OCI-LY3 (cell line): ENCODE results near the gene CLPSL2.

ENCODE experiments used
- H2AFZ ChIP-seq: fragments of 200-600, 300-600 bp; shearing (Covaris generic); 2 replicates; pipeline ENCODE4 v1.6.0; 2014; ENCODE audit warnings: antibody characterized with exemption, low read depth, low read length
- H3K27ac ChIP-seq: fragments of 200-600, 300-600 bp; sonication (generic); 2 replicates; pipeline ENCODE4 v1.5.1; 2014; ENCODE audit warnings: mild to moderate bottlenecking, low read length, moderate library complexity, mixed read lengths
- H3K27me3 ChIP-seq: fragments of 200-600, 300-600 bp; sonication (generic); 2 replicates; pipeline ENCODE4 v1.6.1; 2014; ENCODE audit warnings: low read depth, low read length, mixed read lengths
- H3K36me3 ChIP-seq: fragments of 200-600, 300-600 bp; sonication (generic); replicated peaks from 2 replicates; pipeline ENCODE3; 2014; ENCODE audit warnings: low read depth, low read length, mixed read lengths
- H3K4me1 ChIP-seq: fragments of 300-600, 200-600 bp; sonication (generic); 2 replicates; pipeline ENCODE4 v1.6.1; 2014; ENCODE audit warnings: low read length, mixed read lengths
- H3K4me2 ChIP-seq: fragments of 200-600, 300-600 bp; sonication (generic); 2 replicates; pipeline ENCODE4 v1.6.1; 2014; ENCODE audit warnings: low read length, mixed read lengths
- H3K4me3 ChIP-seq: fragments of 300-600, 200-600 bp; sonication (generic); 2 replicates; pipeline ENCODE4 v1.5.1; 2014; ENCODE audit warnings: antibody characterized with exemption, mild to moderate bottlenecking, low read length, moderate library complexity
- H3K79me2 ChIP-seq: fragments of 300-600, 200-600 bp; shearing (Covaris generic); 2 replicates; pipeline ENCODE4 v1.6.1; 2014; ENCODE audit warnings: mild to moderate bottlenecking, low read length, mixed read lengths
- H3K9ac ChIP-seq: fragments of 300-600, 200-600 bp; shearing (Covaris generic); 2 replicates; pipeline ENCODE4 v1.6.0; 2014; ENCODE audit warnings: mild to moderate bottlenecking, low read length, moderate library complexity
- H3K9me3 ChIP-seq: fragments of 200-600, 300-600 bp; shearing (Covaris generic); 2 replicates; pipeline ENCODE4 v1.6.1; 2014; ENCODE audit warnings: low read length, mixed read lengths; ENCODE audit not compliant: insufficient read depth
- H4K20me1 ChIP-seq: fragments of 200-600, 300-600 bp; sonication (generic); 2 replicates; pipeline ENCODE4 v1.6.1; 2016; ENCODE audit warnings: low read length, mixed read lengths; ENCODE audit not compliant: insufficient read depth
- EZH2phosphoT487 ChIP-seq: fragments of 200-600 bp; shearing (Covaris generic); IDR thresholded peaks from 2 replicates; pipeline ENCODE4 v1.6.1; 2018; ENCODE audit warnings: antibody characterized with exemption, mixed run types, low read depth
- TF ChIP-seq, protein P1 (sequence below): fragments of 200-600, 300-600 bp; sonication (generic); IDR thresholded peaks from 2 replicates; pipeline ENCODE4 v1.5.1; 2014; ENCODE audit warnings: antibody characterized with exemption, low read length, low read depth

The CLPSL2 gene

GRCh38 chr6:35809809-35810208 is 33.4 kb downstream of the CLPSL2 start:
- Histone ChIP-seq H3K4me2 (no peak overlapping the region), H3K27me3 (0 out of 2 replicates have a peak, but pooled peaks cover 2% of the 10 kb centered on the region)

GRCh38 chr6:35810971-35811698 is 34.7 kb downstream of the CLPSL2 start:
- Histone ChIP-seq H3K36me3 (no peaks in the 10 kb centered on the region), H3K4me1 (peaks cover 5% of the 10 kb centered on the region; the same call in 1 of the 2 replicates), H3K9me3 (no peaks in the 10 kb centered on the region), H3K79me2 (no peaks in the 10 kb centered on the region), H2AFZ (peak overlapping the region; percentile 90), H4K20me1 (no peaks in the 10 kb centered on the region), H3K27ac (no peak overlapping the region), H3K4me3 (no peak overlapping the region), H3K4me2 (peak overlapping the region; percentile 30; the same call in 1 of the 2 replicates), H3K9ac (no peak overlapping the region), H3K27me3 (0 out of 2 replicates have a peak, but pooled peaks cover 2% of the 10 kb centered on the region)
- no peak for TF ChIP-seq EZH2phosphoT487
- TF ChIP-seq, protein P1, sequence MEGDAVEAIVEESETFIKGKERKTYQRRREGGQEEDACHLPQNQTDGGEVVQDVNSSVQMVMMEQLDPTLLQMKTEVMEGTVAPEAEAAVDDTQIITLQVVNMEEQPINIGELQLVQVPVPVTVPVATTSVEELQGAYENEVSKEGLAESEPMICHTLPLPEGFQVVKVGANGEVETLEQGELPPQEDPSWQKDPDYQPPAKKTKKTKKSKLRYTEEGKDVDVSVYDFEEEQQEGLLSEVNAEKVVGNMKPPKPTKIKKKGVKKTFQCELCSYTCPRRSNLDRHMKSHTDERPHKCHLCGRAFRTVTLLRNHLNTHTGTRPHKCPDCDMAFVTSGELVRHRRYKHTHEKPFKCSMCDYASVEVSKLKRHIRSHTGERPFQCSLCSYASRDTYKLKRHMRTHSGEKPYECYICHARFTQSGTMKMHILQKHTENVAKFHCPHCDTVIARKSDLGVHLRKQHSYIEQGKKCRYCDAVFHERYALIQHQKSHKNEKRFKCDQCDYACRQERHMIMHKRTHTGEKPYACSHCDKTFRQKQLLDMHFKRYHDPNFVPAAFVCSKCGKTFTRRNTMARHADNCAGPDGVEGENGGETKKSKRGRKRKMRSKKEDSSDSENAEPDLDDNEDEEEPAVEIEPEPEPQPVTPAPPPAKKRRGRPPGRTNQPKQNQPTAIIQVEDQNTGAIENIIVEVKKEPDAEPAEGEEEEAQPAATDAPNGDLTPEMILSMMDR: no peak

More at GRCh38 chr6:35809809-35810208, 33.4 kb downstream of the CLPSL2 start:
- Histone ChIP-seq H3K36me3 (no peaks in the 10 kb centered on the region), H4K20me1 (no peaks in the 10 kb centered on the region), H3K9ac (no peak overlapping the region), H3K27ac (no peak overlapping the region), H3K4me3 (no peak overlapping the region), H3K4me1 (peaks cover 5% of the 10 kb centered on the region; the same call in 1 of the 2 replicates), H3K79me2 (no peaks in the 10 kb centered on the region), H2AFZ (no peak overlapping the region), H3K9me3 (no peaks in the 10 kb centered on the region)
- TF ChIP-seq, protein P1: no peak
- no peak for TF ChIP-seq EZH2phosphoT487

DNA sequence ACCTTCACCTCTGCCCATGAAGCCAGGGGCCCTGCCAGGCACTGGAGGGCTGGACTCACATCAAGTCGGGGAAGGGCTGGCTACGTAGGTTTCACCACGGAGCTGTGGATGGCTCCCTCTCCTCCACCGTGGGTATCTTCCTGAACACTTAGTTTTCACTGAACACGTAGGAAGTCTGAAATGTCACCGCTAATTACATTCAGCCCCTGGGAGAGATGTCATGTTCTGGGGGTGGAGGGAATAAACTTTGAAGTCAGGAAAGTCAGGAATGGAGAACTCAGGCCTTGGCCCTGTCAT is 35.2 kb downstream of the CLPSL2 start:
- no peak for TF ChIP-seq EZH2phosphoT487
- TF ChIP-seq, protein P1: no peak
- peaks cover 5% of the 10 kb centered on the region; the same call in 1 of the 2 replicates for H3K4me1 ChIP-seq
- H3K36me3 ChIP-seq: no peaks in the 10 kb centered on the region
- H3K27ac ChIP-seq: no peak overlapping the region
- no peak overlapping the region for H3K4me3 ChIP-seq
- no peaks in the 10 kb centered on the region for H3K27me3 ChIP-seq
- no peak overlapping the region for H3K4me2 ChIP-seq
- 0 out of 2 replicates have a peak overlapping the region, but pooled peaks have one; percentile 90 for H2AFZ ChIP-seq
- no peaks in the 10 kb centered on the region for H3K9me3 ChIP-seq
- H4K20me1 ChIP-seq: no peaks in the 10 kb centered on the region
- no peaks in the 10 kb centered on the region for H3K79me2 ChIP-seq
- H3K9ac ChIP-seq: no peak overlapping the region

GRCh38 chr6:35817515-35817914 is 41.1 kb downstream of the CLPSL2 start:
- Histone ChIP-seq H3K27me3 (no peaks in the 10 kb centered on the region; the same call in 1 of the 2 replicates), H3K9me3 (peaks cover 6% of the 10 kb centered on the region; the same call in 1 of the 2 replicates), H3K9ac (no peak overlapping the region), H3K79me2 (no peaks in the 10 kb centered on the region), H3K4me2 (no peak overlapping the region), H2AFZ (no peak overlapping the region), H3K4me3 (no peak overlapping the region), H3K4me1 (no peaks in the 10 kb centered on the region), H3K27ac (no peak overlapping the region), H3K36me3 (no peaks in the 10 kb centered on the region), H4K20me1 (no peaks in the 10 kb centered on the region)
- no peak for TF ChIP-seq EZH2phosphoT487
- TF ChIP-seq, protein P1: no peak
